ENCODE data around the gene ATF7.

Gene ATF7

DNA sequence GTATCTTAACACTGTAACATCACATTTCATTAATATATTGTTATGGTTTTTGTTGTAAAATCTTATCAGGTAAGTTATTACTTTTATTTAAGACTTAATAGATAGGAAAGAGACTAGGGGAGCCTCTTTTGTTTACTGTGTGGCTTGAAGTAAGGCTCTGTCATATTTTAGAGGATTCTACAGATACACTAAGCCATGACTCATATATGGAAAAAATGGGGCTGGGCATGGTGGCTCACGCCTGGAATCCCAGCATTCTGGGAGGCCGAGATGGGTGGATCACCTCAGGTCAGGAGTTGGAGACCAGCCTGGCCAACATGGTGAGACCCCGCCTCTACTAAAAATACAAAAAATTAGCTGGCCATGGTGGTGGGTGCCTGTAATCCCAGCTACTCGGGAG, 95.3 kb downstream of the ATF7 start:
- Histone ChIP-seq H3K9me3 (ENCODE audit: control insufficient read depth, low read length) (no peaks in the 10 kb centered on the region), H3K36me3 (ENCODE audit: control insufficient read depth, insufficient read depth, low read length) (peaks cover 86% of the 10 kb centered on the region), H3K4me1 (ENCODE audit: control insufficient read depth, insufficient read depth, low read length, poor library complexity, severe bottlenecking) (no peaks in the 10 kb centered on the region), H3K4me3 (ENCODE audit: extremely low read depth, insufficient read depth, low read length, poor library complexity, severe bottlenecking) (no peak overlapping the region), H3K27ac (ENCODE audit: low read depth, low read length, severe bottlenecking) (no peak overlapping the region)
- WGBS, 2 experiments (ENCODE audit: insufficient coverage in 2 of 2): 88 to 100% methylated on average over 1 to 4 of the region's 4 CpGs

DNA sequence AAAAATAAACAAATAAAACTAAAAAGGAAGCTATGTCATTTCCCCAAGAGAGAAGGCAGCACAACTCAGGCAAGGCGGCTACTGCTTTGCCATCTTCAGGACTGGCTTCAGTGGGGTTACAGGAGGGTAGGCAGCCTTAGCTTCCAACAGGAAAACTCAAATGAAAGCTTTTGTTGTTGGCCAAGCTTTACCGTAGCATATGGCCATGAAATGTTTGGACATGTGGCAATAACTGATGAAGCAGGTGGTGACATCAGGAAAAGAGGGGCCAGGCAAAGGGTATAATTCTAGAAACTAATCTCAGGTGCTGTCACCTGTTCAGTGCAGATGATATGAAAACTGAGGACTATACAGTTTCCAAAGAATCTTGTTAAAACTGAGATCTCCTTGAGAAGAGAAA, 96.1 kb downstream of the ATF7 start:
- no peak overlapping the region for H3K4me3 ChIP-seq (ENCODE audit: extremely low read depth, insufficient read depth, low read length, poor library complexity, severe bottlenecking)
- H3K36me3 ChIP-seq (ENCODE audit: control insufficient read depth, insufficient read depth, low read length): peaks cover 83% of the 10 kb centered on the region
- H3K27ac ChIP-seq (ENCODE audit: low read depth, low read length, severe bottlenecking): no peak overlapping the region
- no peaks in the 10 kb centered on the region for H3K4me1 ChIP-seq (ENCODE audit: control insufficient read depth, insufficient read depth, low read length, poor library complexity, severe bottlenecking)
- no peaks in the 10 kb centered on the region for H3K9me3 ChIP-seq (ENCODE audit: control insufficient read depth, low read length)
- WGBS, 2 experiments (ENCODE audit: insufficient coverage in 2 of 2): 97 to 100% methylated on average over 1 to 2 of the region's 2 CpGs

DNA sequence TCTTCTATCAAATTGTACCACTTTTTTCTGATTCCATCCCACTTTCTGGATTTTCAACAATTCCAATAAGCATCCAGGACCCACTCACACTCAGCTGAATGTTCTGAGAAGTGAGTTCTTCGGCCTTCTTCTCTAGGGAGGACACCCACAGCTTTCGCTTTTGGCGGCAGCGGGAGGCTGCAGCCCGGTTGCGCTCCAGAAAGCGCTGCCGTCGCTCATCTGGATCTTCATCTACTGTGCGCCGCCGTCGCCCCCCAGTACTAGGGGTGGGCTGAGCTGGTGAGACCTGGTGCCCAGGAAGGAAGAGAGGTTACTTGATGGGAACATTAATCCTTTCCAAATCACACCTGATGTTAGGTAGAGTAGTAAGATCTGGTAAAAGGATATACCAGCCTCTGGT, 101.7 kb downstream of the ATF7 start:
- Histone ChIP-seq H3K4me1 (ENCODE audit: control insufficient read depth, insufficient read depth, low read length, poor library complexity, severe bottlenecking) (no peaks in the 10 kb centered on the region), H3K27ac (ENCODE audit: low read depth, low read length, severe bottlenecking) (no peak overlapping the region), H3K9me3 (ENCODE audit: control insufficient read depth, low read length) (no peaks in the 10 kb centered on the region), H3K36me3 (ENCODE audit: control insufficient read depth, insufficient read depth, low read length) (peaks cover 77% of the 10 kb centered on the region), H3K4me3 (ENCODE audit: extremely low read depth, insufficient read depth, low read length, poor library complexity, severe bottlenecking) (no peak overlapping the region)
- WGBS, 2 experiments (ENCODE audit: insufficient coverage in 2 of 2): 97 to 98% methylated on average over 6 to 7 of the region's 13 CpGs

DNA sequence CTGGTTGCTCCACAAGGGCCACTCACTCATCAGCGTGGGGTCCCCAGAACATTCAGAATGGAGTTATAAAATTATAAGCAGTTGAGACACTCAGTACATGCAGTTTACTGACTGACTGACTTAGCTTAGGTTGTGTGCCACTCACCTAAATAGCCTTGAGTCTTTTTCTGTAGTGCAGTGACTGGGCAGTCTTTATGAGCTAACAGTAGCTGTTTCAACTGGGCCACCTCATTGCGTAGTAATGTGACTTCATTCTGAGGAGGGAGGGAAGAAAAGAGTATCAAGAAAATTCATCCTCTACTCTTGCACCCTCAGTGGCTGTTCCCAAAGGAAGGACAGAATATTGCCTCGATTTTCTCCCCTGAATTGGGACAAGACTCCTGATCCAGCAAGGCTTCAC, 103.1 kb downstream of the ATF7 start:
- Histone ChIP-seq H3K27ac (ENCODE audit: low read depth, low read length, severe bottlenecking) (no peak overlapping the region), H3K4me3 (ENCODE audit: extremely low read depth, insufficient read depth, low read length, poor library complexity, severe bottlenecking) (no peak overlapping the region), H3K36me3 (ENCODE audit: control insufficient read depth, insufficient read depth, low read length) (peaks cover 79% of the 10 kb centered on the region), H3K9me3 (ENCODE audit: control insufficient read depth, low read length) (no peaks in the 10 kb centered on the region), H3K4me1 (ENCODE audit: control insufficient read depth, insufficient read depth, low read length, poor library complexity, severe bottlenecking) (no peaks in the 10 kb centered on the region)
- WGBS, 2 experiments (ENCODE audit: insufficient coverage in 2 of 2): 90 to 100% methylated on average over 1 to 2 of the region's 3 CpGs

DNA sequence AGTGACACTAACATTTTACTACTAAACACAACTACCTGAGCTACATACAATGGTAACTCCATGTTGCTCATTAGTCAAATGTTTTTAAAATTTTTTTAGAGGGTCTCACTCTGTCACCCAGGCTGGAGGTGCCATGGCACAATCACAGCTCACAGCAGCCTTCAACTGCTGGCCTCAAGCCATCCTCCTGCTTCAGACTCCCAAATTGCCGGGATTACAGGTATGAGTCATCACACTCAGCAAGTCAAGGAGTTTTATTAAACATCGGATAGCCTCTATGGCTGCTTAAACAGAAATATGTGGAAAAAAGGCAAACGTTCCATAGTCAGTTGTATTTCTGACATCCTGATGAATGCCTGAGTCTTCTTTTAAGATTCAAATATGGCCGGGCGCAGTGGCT, 107.8 kb downstream of the ATF7 start:
- Histone ChIP-seq H3K27ac (ENCODE audit: low read depth, low read length, severe bottlenecking) (no peak overlapping the region), H3K9me3 (ENCODE audit: control insufficient read depth, low read length) (no peaks in the 10 kb centered on the region), H3K4me1 (ENCODE audit: control insufficient read depth, insufficient read depth, low read length, poor library complexity, severe bottlenecking) (no peaks in the 10 kb centered on the region), H3K4me3 (ENCODE audit: extremely low read depth, insufficient read depth, low read length, poor library complexity, severe bottlenecking) (no peak overlapping the region), H3K36me3 (ENCODE audit: control insufficient read depth, insufficient read depth, low read length) (peaks cover 95% of the 10 kb centered on the region)
- WGBS, 2 experiments (ENCODE audit: insufficient coverage in 2 of 2): 93 to 96% methylated on average over 5 of the region's 5 CpGs

DNA sequence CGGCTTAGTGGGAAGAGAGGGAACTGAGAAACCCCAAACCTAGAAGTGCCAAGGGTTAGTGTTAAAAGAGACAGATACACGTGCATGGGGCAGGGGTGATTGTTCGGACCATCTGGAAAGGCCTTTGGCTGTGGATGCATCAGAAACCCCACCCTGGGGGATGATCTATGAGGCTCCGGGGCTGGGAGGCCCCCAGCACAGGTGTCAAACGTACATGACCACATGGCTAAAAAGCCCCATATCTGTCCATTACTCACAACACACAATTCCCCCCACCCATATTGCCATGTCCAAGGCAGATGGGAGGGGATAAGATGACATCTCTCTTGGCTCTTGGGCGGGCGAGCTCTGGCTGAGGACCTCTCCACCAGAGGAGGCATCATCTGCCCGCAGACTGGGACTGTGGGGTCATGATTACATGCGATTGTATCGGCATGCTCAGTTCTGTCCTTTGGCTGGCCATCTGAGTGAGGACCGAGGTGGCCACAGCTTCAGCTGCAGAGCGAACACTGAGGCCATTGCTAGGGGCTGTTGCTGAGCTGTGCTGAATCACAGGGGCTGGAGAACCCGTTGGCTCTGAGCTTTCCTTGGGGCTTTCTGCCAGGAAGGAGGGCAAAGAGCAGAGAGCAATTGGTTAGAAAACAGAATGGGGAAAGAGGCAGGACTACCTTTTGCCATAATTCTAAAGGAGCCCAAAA, 109.3 kb downstream of the ATF7 start:
- no peaks in the 10 kb centered on the region for H3K9me3 ChIP-seq (ENCODE audit: control insufficient read depth, low read length)
- no peak overlapping the region for H3K27ac ChIP-seq (ENCODE audit: low read depth, low read length, severe bottlenecking)
- no peaks in the 10 kb centered on the region for H3K4me1 ChIP-seq (ENCODE audit: control insufficient read depth, insufficient read depth, low read length, poor library complexity, severe bottlenecking)
- 92 to 94% methylated on average over 11 of the region's 13 CpGs for WGBS, 2 experiments (ENCODE audit: insufficient coverage in 2 of 2)
- H3K36me3 ChIP-seq (ENCODE audit: control insufficient read depth, insufficient read depth, low read length): peaks cover 95% of the 10 kb centered on the region
- no peak overlapping the region for H3K4me3 ChIP-seq (ENCODE audit: extremely low read depth, insufficient read depth, low read length, poor library complexity, severe bottlenecking)

DNA sequence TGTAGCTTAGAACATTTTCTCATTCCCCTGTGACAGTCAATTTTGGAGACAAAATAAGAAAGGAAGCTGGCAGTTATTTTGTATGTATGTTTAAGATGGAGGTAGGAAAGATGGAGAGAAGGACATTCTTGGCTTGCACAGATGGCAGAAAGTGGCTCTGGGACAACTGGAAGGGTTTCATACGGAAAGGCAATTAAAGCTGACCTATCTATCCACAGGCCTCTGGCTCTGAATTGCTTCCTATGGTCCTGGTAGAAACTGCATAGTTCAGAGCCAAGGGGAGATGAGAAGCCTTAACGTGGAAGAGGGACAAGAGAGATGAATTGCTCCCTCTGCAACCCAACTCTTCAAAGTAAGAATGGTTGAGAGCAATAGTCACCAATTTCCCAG, 110.9 kb downstream of the ATF7 start:
- Histone ChIP-seq H3K9me3 (ENCODE audit: control insufficient read depth, low read length) (no peaks in the 10 kb centered on the region), H3K36me3 (ENCODE audit: control insufficient read depth, insufficient read depth, low read length) (peaks cover 98% of the 10 kb centered on the region), H3K4me3 (ENCODE audit: extremely low read depth, insufficient read depth, low read length, poor library complexity, severe bottlenecking) (no peak overlapping the region), H3K27ac (ENCODE audit: low read depth, low read length, severe bottlenecking) (no peak overlapping the region), H3K4me1 (ENCODE audit: control insufficient read depth, insufficient read depth, low read length, poor library complexity, severe bottlenecking) (no peaks in the 10 kb centered on the region)
- WGBS, 2 experiments (ENCODE audit: insufficient coverage in 2 of 2): 86 to 100% methylated on average over 1 to 2 of the region's 2 CpGs

DNA sequence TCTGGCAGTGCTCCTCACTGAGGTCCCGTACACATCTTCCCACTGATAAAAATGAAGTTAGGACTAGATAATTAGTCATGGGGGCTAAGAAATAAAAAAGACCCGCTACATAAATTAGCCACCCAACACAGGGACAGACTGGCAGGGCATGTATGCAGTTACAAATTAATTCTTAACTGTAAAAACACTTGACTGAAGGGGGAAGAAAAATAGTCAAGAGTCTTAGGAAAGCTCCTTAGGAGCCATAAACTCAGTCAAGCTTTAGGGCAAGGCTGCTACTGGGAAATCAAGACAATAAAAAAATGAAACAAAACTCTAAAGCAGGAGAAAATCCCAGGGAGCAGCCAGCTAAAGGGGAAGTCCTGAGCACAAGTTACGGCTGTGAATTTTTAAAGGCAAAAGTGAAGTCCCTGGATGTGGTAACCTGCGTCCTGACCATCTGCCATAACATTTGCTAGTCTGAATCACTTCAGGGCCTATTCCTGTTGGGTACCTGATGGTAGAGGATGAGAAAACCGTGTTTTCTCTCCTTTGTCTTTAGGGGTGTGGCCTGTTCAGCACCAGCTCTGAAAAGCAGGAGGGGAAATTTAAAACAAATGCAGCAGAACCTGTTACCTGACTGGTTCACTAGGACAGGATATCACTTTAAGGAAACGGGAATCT, 111.4 kb downstream of the ATF7 start:
- 88 to 95% methylated on average over 4 of the region's 6 CpGs for WGBS, 2 experiments (ENCODE audit: insufficient coverage in 2 of 2)
- no peak overlapping the region for H3K4me3 ChIP-seq (ENCODE audit: extremely low read depth, insufficient read depth, low read length, poor library complexity, severe bottlenecking)
- H3K36me3 ChIP-seq (ENCODE audit: control insufficient read depth, insufficient read depth, low read length): peaks cover 96% of the 10 kb centered on the region
- H3K9me3 ChIP-seq (ENCODE audit: control insufficient read depth, low read length): no peaks in the 10 kb centered on the region
- H3K27ac ChIP-seq (ENCODE audit: low read depth, low read length, severe bottlenecking): no peak overlapping the region
- no peaks in the 10 kb centered on the region for H3K4me1 ChIP-seq (ENCODE audit: control insufficient read depth, insufficient read depth, low read length, poor library complexity, severe bottlenecking)

DNA sequence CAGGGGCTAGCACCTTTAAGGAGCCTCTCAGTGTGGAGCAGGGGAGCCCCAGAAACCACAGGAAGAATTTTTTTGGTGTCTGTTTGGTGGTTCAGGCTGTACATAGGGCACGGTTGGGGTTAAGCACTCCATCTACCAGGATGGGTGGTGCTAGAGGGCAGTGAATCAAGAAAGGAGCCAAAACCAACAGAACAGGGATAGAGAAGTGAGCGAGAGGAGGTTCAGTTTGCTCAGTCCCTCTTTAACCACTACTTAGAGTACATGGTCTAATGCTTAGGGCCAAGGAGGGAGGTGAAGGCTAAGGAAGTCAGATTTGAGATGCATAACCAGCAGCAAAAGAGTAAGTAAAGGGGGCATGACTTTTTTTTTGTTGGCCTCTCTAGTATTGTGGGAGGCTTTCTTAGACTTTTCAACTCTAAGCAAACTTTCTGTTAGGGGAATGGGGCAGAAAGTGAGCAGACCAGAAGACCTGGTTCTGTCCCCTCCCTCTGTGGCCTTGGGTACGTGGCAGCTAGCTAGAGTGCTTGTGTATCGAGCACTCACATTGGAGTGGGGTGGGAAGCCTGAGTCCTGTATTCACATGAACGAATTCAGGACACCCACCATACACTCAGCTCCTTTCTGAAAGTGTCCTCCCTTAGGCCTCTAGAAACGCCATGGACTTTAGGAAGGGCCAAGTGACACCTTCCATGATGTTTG, 112.3 kb downstream of the ATF7 start:
- Histone ChIP-seq H3K4me1 (ENCODE audit: control insufficient read depth, insufficient read depth, low read length, poor library complexity, severe bottlenecking) (no peaks in the 10 kb centered on the region), H3K9me3 (ENCODE audit: control insufficient read depth, low read length) (no peaks in the 10 kb centered on the region), H3K36me3 (ENCODE audit: control insufficient read depth, insufficient read depth, low read length) (peaks cover 89% of the 10 kb centered on the region), H3K27ac (ENCODE audit: low read depth, low read length, severe bottlenecking) (no peak overlapping the region), H3K4me3 (ENCODE audit: extremely low read depth, insufficient read depth, low read length, poor library complexity, severe bottlenecking) (no peak overlapping the region)
- 100% methylated on average over 4 of the region's 6 CpGs; no CpG with 5 or more reads in 1 of the 2 experiments for WGBS, 2 experiments (ENCODE audit: insufficient coverage in 2 of 2)

DNA sequence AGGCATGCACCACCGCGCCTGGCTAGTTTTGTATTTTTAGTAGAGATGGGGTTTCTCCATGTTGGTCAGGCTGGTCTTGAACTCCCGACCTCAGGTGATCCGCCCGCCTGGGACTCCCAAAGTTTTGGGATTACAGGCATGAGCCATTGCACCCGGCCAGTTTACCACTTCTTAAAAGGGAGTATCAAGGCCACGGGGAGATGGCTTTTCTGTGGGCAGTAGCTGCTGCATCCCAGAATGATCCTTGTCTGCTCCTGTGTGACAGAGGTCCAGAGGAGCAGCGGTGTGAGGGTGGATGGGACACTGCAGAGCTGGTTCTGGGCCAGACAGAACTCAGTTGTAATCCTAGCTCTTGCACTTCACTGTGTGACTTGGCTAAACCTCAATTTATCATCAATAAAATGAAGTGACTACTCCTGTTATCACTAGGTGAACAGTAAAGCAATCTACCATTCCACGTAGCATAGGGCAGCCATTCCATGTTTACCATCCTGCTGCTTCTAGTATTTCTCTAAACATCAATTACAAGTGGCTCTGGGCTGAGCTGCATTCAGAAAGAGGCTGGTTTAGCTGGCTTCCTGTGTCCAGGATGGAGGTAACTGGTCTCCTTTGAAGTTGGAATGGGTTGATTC, 115.9 kb downstream of the ATF7 start:
- Histone ChIP-seq H3K4me3 (ENCODE audit: extremely low read depth, insufficient read depth, low read length, poor library complexity, severe bottlenecking) (no peak overlapping the region), H3K27ac (ENCODE audit: low read depth, low read length, severe bottlenecking) (no peak overlapping the region)
- 97% methylated on average over 9 of the region's 9 CpGs for WGBS, 2 experiments (ENCODE audit: insufficient coverage in 2 of 2)

More for the DNA sequence above, 115.9 kb downstream of the ATF7 start:
- H3K9me3 ChIP-seq (ENCODE audit: control insufficient read depth, low read length): no peaks in the 10 kb centered on the region
- no peaks in the 10 kb centered on the region for H3K4me1 ChIP-seq (ENCODE audit: control insufficient read depth, insufficient read depth, low read length, poor library complexity, severe bottlenecking)
- H3K36me3 ChIP-seq (ENCODE audit: control insufficient read depth, insufficient read depth, low read length): peaks cover 81% of the 10 kb centered on the region
